WTC11 (cell line): ENCODE measurements around the gene RMND5A.

Experiments
- NFYB ChIP-seq: sonication (generic); formaldehyde crosslinking; conservative IDR thresholded peaks from 2 replicates; pipeline ENCODE4 v1.8.0; 2022; ENCODE audit warnings: low read depth, missing genetic modification reagents
- SMAD4 ChIP-seq: sonication (generic); formaldehyde crosslinking; IDR thresholded peaks from 2 replicates; pipeline ENCODE4 v1.8.0; 2022; ENCODE audit warnings: mild to moderate bottlenecking, missing genetic modification reagents
- TCF7 ChIP-seq: sonication (generic); formaldehyde crosslinking; IDR thresholded peaks from 2 replicates; pipeline ENCODE4 v1.8.0; 2022; ENCODE audit warnings: mild to moderate bottlenecking, low read depth, missing genetic modification reagents, moderate library complexity
- TEAD4 ChIP-seq: sonication (generic); formaldehyde crosslinking; IDR thresholded peaks from 2 replicates; pipeline ENCODE4 v1.8.0; 2022; ENCODE audit warnings: mild to moderate bottlenecking, missing genetic modification reagents
- ZNF121 ChIP-seq: sonication (generic); formaldehyde crosslinking; IDR thresholded peaks from 2 replicates; pipeline ENCODE4 v1.8.0; 2023; ENCODE audit warnings: missing genetic modification reagents
- TF ChIP-seq, protein P1 (sequence below): sonication (generic); formaldehyde crosslinking; IDR thresholded peaks from 2 replicates; pipeline ENCODE4 v1.8.0; 2022; ENCODE audit warnings: mild to moderate bottlenecking, missing genetic modification reagents
- TF ChIP-seq, protein P2 (sequence below): sonication (generic); formaldehyde crosslinking; IDR thresholded peaks from 2 replicates; pipeline ENCODE4 v1.8.1; 2023; ENCODE audit warnings: mild to moderate bottlenecking, missing genetic modification reagents
- TF ChIP-seq, protein P3 (sequence below): sonication (generic); formaldehyde crosslinking; IDR thresholded peaks from 2 replicates; pipeline ENCODE4 v1.8.1; 2022; ENCODE audit warnings: missing genetic modification reagents, borderline replicate concordance
- TF ChIP-seq, protein P4 (sequence below): fragments of 200-600 bp; IDR thresholded peaks from 2 replicates; pipeline ENCODE4 v1.8.0; 2022; ENCODE audit warnings: antibody characterized with exemption

DNA sequence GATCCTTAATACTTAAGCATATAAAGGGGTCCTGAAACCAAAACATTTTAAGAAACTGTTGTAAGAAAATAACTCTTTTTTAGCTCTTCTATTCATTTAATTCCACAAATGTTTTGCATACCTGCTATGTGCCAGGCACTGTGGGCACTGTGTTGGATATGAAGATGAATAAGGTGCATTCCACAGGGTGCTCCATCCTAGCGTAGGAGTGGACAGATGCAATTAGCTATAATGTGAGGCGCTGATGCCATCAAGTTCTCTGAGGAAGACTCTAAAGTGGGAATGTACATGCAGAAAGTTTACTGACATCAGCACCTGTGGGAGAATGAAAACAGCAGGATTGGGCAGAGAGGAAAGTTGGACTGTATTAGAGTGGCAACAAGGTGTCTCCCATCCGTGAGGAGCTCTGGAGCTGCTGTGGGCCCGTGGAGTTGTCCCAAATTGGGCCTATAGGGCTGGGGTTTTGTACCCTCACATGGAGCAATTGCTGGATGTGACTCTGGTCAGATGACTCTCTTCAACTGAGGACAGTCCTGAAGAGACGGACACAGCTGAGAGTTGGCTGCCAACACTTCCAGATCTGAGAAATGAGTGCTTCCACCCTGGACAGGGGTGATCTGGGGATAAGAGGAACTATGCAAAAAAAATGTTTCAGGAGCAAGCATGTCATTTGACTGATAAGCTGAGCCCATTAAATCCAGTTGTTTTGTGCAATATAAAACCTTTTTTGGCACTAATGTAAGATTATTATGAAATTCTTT, 48.3 kb downstream of the RMND5A start:
- TF ChIP-seq, protein P1, sequence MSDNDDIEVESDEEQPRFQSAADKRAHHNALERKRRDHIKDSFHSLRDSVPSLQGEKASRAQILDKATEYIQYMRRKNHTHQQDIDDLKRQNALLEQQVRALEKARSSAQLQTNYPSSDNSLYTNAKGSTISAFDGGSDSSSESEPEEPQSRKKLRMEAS (CRISPR knock-in tag), result no peak
- TF ChIP-seq SMAD4 (CRISPR knock-in tag) (no peak), NFYB (no peak), ZNF121 (CRISPR knock-in tag) (no peak), TCF7 (CRISPR knock-in tag) (no peak), TEAD4 (CRISPR knock-in tag) (no peak)
- TF ChIP-seq, protein P2, sequence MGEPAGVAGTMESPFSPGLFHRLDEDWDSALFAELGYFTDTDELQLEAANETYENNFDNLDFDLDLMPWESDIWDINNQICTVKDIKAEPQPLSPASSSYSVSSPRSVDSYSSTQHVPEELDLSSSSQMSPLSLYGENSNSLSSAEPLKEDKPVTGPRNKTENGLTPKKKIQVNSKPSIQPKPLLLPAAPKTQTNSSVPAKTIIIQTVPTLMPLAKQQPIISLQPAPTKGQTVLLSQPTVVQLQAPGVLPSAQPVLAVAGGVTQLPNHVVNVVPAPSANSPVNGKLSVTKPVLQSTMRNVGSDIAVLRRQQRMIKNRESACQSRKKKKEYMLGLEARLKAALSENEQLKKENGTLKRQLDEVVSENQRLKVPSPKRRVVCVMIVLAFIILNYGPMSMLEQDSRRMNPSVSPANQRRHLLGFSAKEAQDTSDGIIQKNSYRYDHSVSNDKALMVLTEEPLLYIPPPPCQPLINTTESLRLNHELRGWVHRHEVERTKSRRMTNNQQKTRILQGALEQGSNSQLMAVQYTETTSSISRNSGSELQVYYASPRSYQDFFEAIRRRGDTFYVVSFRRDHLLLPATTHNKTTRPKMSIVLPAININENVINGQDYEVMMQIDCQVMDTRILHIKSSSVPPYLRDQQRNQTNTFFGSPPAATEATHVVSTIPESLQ (CRISPR knock-in tag), result no peak
- TF ChIP-seq, protein P3, sequence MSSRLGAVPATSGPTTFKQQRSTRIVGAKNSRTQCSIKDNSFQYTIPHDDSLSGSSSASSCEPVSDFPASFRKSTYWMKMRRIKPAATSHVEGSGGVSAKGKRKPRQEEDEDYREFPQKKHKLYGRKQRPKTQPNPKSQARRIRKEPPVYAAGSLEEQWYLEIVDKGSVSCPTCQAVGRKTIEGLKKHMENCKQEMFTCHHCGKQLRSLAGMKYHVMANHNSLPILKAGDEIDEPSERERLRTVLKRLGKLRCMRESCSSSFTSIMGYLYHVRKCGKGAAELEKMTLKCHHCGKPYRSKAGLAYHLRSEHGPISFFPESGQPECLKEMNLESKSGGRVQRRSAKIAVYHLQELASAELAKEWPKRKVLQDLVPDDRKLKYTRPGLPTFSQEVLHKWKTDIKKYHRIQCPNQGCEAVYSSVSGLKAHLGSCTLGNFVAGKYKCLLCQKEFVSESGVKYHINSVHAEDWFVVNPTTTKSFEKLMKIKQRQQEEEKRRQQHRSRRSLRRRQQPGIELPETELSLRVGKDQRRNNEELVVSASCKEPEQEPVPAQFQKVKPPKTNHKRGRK (CRISPR knock-in tag), result no peak
- TF ChIP-seq, protein P4, sequence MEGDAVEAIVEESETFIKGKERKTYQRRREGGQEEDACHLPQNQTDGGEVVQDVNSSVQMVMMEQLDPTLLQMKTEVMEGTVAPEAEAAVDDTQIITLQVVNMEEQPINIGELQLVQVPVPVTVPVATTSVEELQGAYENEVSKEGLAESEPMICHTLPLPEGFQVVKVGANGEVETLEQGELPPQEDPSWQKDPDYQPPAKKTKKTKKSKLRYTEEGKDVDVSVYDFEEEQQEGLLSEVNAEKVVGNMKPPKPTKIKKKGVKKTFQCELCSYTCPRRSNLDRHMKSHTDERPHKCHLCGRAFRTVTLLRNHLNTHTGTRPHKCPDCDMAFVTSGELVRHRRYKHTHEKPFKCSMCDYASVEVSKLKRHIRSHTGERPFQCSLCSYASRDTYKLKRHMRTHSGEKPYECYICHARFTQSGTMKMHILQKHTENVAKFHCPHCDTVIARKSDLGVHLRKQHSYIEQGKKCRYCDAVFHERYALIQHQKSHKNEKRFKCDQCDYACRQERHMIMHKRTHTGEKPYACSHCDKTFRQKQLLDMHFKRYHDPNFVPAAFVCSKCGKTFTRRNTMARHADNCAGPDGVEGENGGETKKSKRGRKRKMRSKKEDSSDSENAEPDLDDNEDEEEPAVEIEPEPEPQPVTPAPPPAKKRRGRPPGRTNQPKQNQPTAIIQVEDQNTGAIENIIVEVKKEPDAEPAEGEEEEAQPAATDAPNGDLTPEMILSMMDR, result no peak
